GM19372 (cell line): ENCODE measurements around the gene SKI.
"Not testable (repeated sequence)": the region's sequence is repeated elsewhere in the genome, so short reads cannot be mapped to it uniquely, and the experiment has no call there.

Experiments
- ATAC-seq: cut with Tn5 transposase; IDR thresholded peaks from one replicate; pipeline ENCODE4 v1.9.1; 2021; ENCODE audit warnings: mild to moderate bottlenecking, low read depth, moderate library complexity; ENCODE audit not compliant: unreplicated experiment

Gene SKI

GRCh38 chr1:2257245-2257627 is 29.1 kb downstream of the SKI start:
- no peak for ATAC-seq

- ATAC-seq = no peak
Measured at GRCh38 chr1:2258122-2258681, 30.1 kb downstream of the SKI start.

- no peak for ATAC-seq
Measured at GRCh38 chr1:2258996-2259395, 30.9 kb downstream of the SKI start.

- no peak for ATAC-seq
Measured at GRCh38 chr1:2259668-2260402, 31.7 kb downstream of the SKI start.

- not testable (repeated sequence) for ATAC-seq
Measured at GRCh38 chr1:2260470-2260869, 32.4 kb downstream of the SKI start.

- ATAC-seq = no peak
Measured at GRCh38 chr1:2260917-2261316, 32.8 kb downstream of the SKI start.

- ATAC-seq = not testable (repeated sequence)
Measured at GRCh38 chr1:2261476-2262395, 33.6 kb downstream of the SKI start.

- ATAC-seq = no peak
Measured at GRCh38 chr1:2266301-2266975, 38.3 kb downstream of the SKI start.

GRCh38 chr1:2267051-2267830 is 39.1 kb downstream of the SKI start:
- ATAC-seq = no peak

GRCh38 chr1:2267862-2268261 is 39.7 kb downstream of the SKI start:
- no peak for ATAC-seq

GRCh38 chr1:2268285-2269056 is 40.4 kb downstream of the SKI start:
- no peak for ATAC-seq

GRCh38 chr1:2269193-2269921 is 41.2 kb downstream of the SKI start:
- no peak for ATAC-seq

GRCh38 chr1:2269922-2270259 is 41.8 kb downstream of the SKI start:
- ATAC-seq = no peak

GRCh38 chr1:2270260-2271100 is 42.4 kb downstream of the SKI start:
- ATAC-seq = no peak

- ATAC-seq = no peak
Measured at GRCh38 chr1:2271211-2271721, 43.1 kb downstream of the SKI start.

GRCh38 chr1:2271841-2272655 is 43.9 kb downstream of the SKI start:
- no peak for ATAC-seq
